GM21360 (cell line): ENCODE measurements around the gene JDP2.
A peak's percentile ranks its signal among the peaks of the same experiment; 100 is the strongest.

Experiments used
- ATAC-seq: cut with Tn5 transposase; IDR thresholded peaks from one replicate; pipeline ENCODE4 v1.9.1; 2021; ENCODE audit warnings: mild to moderate bottlenecking, moderate library complexity; ENCODE audit not compliant: unreplicated experiment

Gene JDP2

DNA sequence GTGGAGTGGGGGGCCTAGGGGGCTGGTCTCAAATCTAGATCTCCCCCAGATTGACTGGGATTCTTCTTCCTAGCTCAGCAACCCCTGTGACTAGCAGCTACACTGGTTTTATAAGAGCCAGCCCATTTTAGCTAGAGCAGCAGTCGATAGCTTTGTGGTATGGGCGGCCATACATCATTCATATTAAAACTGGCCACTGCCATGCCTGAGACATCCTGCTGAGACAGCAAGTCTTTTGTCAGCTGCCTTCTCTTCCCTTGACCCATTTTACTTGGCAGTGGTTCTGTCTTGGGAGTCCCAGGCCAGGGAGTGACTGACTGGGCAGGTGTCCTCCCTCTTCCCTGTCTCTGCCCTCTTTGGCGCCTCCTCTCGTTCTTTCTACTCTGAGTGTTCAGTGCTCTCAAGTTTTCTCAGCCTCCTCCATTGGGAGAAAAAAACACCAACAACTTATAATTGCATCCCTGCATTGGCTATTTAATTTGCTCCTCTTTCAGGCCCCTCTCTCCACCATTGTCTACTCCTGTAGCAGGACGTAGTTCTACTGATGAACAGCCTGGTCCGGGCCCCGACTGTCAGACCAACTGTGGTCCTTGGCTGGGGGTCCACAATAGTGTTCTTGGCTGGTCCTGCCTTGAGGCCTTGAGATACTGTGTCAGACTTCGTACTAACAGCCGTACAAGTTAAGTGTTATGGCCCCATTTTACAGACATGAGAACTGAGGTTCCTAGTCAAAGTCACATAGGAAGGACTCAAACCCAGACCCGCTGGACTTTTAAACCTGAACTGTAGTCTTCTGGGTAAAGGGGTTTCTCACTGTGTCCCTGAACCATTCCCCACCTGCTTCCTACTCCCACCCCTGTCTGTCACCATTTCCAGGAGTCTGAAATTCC, 18.3 kb upstream of the JDP2 start:
- no peak for ATAC-seq

DNA sequence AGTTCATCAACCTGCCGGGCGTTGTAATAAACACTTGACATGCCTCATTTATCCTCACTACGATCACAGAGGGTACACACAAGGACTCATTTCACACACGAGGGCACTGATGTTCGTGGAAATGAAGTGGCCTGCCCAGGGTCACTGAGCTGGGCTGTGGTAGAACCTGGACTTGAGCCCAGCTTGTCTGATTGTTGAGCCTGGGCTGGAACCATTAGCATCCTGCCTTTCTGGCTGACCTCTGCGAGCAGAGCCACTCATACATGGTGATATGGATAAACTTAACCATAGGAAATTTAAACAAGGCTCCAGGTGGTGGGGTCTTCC, 16.6 kb upstream of the JDP2 start:
- ATAC-seq, result no peak

DNA sequence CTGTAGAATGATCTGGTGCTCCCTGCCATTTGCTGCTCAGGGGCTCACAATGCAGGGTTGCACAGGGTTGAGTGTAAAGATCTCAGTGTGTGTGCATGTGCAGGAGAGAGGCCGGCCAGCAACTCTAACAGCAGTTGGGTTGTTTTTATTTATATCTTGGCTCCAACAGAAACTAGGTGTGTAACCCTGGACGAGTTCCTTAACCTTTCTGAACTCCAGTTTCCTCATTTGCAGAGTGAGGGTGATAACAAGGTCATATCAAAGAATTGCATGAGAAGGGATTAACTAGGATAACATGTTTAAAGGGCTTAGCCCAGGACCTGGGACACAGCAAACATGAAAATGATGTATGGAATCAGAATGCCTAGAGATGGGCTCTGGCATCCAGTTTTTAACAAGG, 14.8 kb upstream of the JDP2 start:
- no peak for ATAC-seq

DNA sequence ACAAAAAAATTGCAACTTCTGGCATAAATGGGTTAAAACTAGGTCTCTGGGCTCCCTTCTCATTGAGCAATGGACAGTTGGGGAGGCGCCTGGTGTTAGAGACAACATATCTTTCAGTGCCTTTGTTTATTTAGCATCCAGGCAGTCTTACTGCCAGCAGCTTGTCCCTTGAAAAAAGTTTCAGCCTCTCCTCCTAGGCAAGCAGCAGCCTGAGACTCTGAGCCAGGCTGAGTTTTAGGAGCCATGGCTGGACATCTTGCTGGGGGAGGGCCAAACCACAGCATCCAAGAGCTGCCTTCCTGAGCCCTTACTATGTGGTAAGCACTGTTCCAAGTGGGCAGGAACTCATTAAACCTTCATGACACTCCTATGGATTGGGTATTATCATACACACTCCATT, 10.1 kb upstream of the JDP2 start:
- ATAC-seq, result no peak

DNA sequence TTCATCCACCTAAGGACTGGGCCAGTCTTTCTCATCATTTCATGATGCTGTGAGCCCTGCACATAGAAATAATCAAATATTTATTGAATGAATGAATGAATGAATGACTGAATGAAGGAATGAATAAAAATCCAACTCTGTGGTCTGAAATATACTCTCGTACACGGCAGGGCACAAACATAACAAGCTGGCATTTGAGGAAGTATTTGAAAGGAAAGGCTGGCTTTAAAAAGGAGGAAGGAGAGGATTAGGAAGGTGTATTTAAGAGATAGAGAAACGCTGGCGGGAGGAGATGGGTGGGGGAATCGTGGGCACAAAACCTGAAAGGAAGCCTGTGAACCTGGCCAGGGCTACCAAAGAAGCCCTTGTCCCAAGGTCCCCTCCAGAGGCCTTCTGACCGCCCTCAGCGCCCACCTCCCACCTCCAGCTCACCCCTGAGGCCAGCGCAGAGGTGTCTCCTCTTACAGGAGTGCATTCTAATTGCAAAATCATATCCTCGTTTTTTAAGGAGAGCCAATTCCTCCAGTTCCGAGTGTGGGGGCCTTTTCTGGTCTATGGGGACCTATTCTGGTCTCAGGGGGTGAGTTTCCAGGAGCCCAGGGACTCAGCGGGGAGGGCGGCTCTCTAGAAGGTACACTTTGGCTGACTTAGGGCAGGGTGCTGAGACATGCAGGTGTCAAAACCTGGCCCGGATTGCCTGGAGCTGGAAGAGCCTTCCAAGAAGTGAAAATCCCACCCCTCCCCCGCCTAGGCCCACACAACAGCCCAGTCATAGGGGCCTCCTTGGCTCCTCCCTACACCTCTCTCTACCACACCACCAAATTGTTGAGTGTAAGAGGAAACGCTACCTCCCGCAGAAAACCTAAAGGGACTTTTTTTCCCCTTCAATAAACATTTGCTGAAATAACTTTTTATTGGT, 8.7 kb upstream of the JDP2 start:
- peak; percentile 77 for ATAC-seq

DNA sequence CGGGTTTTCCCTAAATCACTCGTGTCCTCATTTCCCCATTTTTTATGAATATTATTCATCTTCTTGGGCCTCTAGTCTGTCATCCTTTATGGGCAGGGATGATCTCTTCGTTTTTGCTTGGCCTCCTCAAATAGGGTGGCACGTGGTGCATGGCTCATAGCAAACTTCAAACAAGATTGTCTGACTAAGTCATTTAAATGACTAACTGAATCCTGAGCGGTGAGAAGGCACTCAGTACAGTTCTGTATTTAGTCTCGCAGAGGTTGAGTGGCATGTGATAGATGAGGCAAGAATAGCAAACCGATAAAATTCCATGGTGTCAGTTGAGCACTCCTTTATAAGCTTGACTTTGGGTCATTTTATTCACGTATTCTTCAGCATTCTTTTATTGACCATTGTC, 5.7 kb upstream of the JDP2 start:
- no peak for ATAC-seq

DNA sequence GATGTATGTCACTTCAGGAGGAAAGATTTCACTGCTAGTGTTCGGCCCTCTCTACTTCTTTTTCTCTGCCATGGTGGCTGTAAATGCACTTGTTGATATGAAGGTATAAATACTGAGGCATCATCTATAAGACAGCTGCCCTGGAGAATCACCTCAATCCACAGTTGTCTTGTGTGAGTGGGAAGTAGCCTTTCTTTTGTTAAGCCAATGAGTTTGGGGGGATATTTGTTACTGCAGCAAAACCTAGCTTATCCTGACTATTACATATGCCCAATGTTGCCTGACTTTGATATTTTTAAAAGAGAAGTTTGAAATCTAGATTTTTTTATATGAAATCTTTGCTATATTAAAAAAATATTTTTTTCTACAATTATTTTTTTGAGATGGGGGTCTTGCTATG, 3.3 kb upstream of the JDP2 start:
- no peak for ATAC-seq

DNA sequence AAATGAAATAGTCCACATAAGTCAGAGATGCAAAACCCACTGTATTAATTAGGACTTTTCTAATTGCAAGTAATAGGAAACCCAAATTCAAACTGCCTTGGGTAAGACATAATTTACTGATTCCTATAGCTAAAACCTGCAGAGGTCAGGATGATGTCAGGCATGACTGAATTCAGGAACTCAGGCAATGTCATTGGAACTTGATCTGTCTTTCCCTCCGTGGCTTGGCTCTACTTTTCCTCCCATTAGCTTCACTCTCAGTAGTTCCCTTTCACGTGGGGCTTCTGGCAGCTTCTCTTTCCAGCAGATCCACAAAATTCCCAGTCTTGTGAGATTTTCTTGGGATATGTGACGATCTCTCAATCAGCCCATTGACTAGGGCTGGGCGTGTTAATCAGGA, 2.4 kb upstream of the JDP2 start:
- no peak for ATAC-seq

DNA sequence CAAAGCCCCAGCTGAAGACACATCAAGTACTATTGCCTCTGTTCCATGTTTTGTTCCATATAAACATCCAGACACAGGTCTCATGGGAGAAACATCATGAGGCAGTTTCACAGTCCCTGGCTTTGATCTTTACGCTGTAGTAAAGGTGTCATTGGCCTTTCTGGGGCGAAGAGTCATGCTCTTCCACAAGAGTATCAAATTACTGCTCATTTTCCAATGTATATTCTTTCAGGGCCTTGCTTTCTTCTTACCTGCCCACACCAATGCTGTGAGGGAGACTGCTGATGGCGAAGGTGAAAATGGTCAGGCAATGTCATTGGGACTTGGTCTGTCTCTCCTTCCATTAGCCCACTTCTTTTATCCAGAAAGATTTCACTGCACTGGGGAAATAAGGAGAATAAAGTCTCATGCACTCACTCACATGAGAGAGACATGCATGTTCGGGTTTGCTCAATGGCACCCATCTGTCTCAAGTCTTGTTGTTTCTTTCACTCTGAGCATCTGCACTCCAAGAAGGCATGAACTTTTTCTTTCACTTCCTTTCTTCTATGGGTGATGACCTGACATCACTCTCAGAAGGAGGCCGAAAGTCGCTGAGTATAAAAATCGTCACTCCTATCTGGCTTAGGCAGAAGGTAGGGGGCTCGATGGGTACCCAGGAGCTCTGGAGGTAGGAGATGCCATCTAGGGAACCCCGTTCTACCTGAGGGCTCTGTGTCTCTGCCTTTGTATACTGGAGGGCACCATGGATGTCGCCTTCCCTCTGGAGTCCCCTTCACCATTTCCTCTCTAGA, 1.3 kb upstream of the JDP2 start:
- peak; percentile 63 for ATAC-seq

DNA sequence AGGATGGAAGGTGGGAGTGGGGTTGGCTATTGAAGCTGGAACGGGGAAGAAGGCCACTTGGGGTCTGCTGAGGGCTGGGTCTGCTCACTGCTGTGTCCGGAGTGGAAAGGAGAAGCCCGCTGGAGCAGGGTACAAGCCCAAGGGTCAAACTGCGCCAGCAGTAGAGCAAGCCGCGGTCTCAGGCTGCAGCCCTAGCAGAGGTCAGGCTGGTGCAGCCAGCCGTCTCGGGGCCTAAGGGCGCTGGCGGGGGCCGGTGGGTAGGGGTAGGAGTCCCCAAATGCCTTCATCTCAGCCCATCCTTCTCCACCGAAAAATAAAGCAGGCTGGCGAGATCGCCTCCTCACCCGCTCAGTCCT, 718 bp upstream of the JDP2 start:
- ATAC-seq, result peak; percentile 26

DNA sequence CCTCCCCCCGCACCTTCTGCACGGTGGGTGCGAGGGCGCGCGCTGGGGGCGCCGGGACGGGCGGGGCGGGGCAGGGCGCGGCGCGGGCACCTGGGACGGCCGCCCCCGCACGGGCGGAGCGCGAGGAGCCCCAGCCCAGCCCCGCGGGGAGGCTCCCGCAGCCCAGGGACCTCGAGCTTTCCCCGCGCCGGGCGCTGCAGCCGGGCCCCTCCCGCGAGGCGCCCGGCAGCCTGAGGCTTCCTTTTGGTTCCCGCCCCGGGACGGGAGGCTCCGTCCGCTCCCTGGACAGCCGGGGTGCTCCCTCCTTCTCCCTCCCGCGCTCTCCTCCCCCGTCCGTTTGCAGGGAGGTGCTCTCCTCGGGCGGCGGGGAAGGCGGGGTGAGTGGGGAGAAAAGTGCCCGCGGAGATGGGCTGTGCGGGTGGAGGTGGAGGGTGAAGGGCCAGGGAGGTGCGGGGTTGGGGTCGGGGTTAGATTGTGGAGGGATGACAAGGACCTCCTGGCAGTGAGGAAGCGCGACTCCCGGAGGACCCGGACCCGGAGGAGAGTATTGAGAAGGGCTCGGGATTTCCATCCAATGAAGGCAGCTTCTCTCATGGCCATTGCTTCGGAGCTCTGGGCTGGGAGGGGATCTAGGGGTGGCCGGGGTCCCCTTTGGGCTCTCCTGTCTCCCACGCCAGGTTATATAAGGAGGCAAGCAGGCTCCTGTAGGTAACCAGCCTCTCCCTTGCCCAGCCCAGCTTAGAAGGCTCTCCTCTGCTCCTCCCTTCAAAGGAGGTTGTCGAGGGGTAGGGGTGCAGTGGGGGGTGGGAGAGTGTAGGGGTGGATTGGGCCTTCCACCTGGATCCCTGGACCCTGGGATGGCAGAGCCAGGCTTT, 645 bp downstream of the JDP2 start:
- ATAC-seq, result peak; percentile 21

DNA sequence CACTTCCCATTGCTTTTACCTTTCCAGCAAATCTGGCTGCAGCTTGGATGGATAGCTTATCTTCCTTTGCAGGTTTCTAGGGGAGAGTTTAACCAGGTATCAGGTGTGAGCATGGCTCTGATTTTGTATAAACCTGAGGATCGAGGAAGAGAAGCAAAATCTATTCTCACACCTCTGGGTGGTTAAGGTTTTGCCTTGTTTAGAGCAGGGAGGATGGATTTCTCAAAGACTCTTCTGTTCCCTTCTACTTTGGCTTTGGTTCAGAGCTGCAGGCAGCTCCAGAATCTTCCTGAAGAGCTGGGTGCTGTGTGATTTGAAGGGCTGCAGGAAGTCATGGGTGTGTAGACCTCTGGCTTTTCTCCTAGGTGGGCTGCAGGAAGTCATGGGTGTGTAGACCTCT, 1.7 kb downstream of the JDP2 start:
- no peak for ATAC-seq

DNA sequence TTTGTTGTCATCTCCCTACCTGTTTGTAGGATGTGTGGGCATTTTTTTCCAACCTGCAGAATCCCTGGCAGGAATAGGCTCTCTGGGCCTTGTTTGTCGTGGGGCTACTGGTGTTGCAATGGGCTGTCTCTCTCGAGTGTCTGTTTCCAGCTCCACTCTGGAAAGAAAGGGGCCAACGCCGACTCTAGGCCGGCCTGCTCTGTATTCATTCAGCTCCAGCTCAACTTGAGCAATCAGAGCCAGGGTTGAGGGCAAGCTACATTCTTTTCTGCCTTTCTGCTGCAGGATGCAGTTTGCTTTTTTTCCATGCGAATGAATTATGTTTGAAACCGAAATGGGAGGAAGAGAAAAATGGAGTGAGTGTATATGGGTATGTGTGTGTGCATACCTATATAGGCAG, 2.3 kb downstream of the JDP2 start:
- ATAC-seq, result no peak

DNA sequence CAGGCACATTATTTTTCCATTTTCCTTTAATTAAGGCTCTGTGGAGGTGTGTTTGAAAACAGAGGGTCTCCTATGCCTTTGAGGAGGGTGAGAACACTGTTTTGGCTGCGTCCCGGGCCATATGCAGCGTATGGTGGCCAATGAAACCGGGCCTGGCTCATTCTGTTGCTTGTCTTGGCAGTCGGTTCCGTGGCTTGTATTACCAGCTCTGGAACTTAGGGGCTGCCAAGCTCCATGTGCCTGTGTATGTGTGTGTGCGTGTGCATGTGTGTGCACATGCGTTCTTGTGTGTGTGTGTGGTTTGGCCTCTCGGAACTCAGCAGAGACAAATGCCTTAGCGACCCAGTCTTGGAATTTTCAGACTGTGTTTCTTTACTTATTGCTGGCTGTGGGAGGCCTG, 2.7 kb downstream of the JDP2 start:
- ATAC-seq, result no peak

DNA sequence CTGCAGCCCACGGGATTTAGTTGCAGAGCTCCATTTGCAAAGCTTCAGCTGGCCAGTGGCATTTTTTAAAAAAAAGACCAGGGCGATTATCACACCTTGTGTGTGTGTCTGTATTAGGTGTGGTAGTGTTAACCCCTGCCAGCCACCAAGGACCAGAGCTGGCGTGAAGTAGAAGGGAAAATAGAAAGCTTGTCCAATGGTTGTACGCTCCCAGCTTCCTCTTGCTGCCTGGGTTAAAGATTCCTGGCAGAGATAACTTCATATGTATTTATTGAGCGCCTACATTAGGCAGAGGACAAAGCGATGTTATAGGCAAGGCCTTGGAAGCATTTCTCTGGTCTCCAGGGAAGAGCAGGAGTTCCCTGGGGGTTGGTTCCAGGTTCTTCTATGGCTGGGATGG, 3.2 kb downstream of the JDP2 start:
- ATAC-seq, result no peak

DNA sequence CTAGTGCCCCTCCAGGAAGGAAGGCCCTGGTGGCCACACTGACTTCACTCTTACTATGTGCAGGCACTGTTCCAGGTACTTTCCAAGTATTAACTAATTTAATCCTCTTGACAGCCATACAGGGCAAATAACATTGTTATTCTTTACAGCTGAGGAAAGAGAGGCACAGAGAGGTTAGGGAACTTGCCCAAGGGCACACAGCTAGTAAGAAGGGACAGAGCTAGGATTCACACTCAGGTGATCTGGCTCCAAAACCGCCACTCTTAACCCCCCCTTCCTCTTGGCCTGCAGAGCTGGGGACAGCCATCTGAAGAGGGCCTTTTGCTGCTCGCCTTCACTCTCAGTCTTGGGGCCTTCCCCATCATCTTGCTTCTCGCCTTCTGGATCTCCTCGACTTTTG, 4.0 kb downstream of the JDP2 start:
- ATAC-seq, result no peak

DNA sequence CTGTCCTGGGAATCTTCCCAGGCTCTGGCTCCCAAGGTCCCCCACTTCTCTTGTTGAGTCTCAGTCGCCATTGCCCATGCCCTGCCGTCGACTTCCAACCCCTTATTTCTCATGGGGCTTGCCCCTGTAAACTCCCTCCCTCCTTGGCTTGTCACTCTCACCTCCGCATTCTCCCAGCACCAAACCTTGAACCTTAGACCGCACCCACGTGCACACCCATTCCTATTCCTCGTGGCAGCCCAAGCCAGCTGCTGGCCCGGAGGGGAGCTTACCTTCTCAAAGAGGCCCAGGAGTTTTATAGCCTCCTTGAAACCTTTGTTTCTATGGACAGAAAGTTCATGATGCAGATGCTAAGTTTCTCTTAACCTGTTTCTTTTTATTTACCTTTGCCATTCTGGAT, 4.6 kb downstream of the JDP2 start:
- no peak for ATAC-seq

DNA sequence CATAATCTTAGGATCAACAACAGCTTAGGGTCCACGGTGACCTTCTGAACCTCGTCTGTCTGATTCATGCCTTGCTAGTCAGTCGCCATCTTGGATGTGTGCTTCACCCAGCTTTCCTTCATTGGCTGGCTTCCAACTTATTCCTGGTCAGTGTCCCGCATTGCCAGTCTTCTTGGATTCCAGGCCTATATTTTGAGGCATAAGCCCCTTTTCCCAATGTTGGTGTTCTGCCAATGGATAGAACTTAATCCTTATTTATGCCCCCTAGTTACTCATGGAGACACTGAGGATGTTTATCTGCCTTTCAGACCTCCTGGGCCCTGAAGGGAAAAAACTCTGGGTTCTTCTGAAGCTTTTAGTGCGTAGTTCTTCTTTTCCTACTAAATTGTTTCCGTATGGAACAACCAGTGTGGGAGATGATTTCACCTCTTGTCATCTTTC, 5.8 kb downstream of the JDP2 start:
- no peak for ATAC-seq

DNA sequence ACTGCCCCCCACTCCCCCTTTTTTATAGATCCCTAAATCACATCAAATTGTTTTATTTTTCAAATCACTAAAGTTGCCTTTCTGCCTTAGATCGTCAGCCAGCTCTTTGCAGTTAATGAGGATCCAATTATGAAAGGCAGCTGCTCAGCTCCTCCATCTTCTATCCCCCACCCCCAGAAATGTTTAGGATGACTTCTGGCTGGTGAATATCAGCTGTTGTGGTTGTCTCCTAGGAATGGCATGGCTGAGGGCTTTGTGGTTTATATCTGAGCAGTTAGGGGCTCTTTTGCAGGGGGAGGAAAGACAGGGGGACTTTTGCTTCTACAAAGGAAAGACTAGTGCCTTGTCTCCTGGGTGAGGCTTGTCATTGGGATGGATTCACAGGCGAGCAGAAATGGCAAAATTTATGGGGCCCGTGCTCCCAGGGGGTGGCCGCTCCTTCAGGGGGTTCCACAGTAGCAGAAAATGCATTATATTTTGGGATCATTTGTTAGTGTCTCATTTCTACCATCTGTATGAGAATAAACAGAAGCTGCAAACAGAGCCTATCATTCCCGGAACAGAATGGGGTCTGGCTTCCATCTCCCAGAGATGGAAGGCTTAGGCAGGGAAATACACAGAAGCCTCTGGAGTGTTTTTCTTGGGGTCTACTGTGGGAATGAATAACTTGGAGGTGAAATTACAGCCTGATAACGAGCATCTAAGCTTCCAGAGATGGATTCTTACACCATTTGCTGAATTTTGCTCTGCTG, 6.5 kb downstream of the JDP2 start:
- ATAC-seq, result no peak

DNA sequence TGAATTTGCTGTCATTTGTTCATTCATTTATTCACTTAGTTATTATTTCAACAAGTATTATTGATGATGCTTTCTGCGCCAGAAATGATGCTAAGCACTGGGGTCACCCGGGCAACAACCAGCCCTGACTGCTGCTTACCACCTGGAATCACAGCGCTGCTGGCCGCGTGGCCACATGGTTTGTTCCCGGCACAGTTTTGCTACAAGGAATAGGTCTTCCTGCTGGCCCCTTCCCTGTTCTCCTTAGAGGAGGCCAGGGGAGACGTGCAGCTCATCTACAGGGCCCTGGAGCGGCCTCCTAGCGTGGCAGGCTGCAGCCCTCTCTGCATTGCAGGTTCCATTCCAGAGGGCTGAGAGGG, 7.0 kb downstream of the JDP2 start:
- ATAC-seq, result no peak
